Measurements from ENCODE around the gene SLC35G2.

GRCh38 chr3:136772709-136773108, 46.2 kb upstream of the SLC35G2 start:
- no peak for TF ChIP-seq CTCF (IDR thresholded peaks at IDR 0.05; ENCODE audit: insufficient read depth, low read length, poor library complexity, severe bottlenecking)
- TF ChIP-seq EZH2phosphoT487 (conservative IDR thresholded peaks at IDR 0.05; ENCODE audit: low read length) = no peak

Data from SU-DHL-6 (cell line).